Sigmoid colon (tissue), 7 donors: ENCODE results near the gene CD36. TPM values are rescaled to one million over a fixed set of nuclear protein-coding genes. Genes with fewer than 3 reads are reported as not detected.

Experiments used
- DNase-seq: peaks from one replicate; pipeline ENCODE4 v3.0.0-alpha.2; 2019
- H3K27ac ChIP-seq, 4 donors: fragments of 200-600 bp; sonication (generic); one replicate each; pipeline ENCODE4 v1.5.1; 2016 to 2019; ENCODE audit warnings: mild to moderate bottlenecking in 1 of 4
- H3K27me3 ChIP-seq, 3 donors: fragments of 200-600 bp; sonication (generic); one replicate each; pipeline ENCODE4 v1.5.1; 2019; ENCODE audit warnings: mild to moderate bottlenecking in 1 of 3
- H3K36me3 ChIP-seq, 4 donors: fragments of 200-600 bp; sonication (generic); one replicate each; pipeline ENCODE4 v1.5.1; 2016 to 2019
- H3K4me1 ChIP-seq, 4 donors: fragments of 200-600 bp; sonication (generic); one replicate each; pipeline ENCODE4 v1.5.1; 2017 to 2019
- H3K4me3 ChIP-seq, 4 donors: fragments of 200-600 bp; sonication (generic); one replicate each; pipeline ENCODE4 v1.5.1; 2017 to 2019; ENCODE audit warnings: mild to moderate bottlenecking in 2 of 4, moderate library complexity in 1 of 4
- H3K9me3 ChIP-seq, 4 donors: fragments of 200-600 bp in 3 of 4; sonication (generic) in 3 of 4; one replicate each; pipeline versions ENCODE4 v1.5.1 to v1.6.1; 2013 to 2019
- CTCF ChIP-seq, 4 experiments: fragments of 450-650 bp in 3 of 4; fragments of 200-600 bp in 1 of 4; IDR thresholded peaks; one replicate each; pipeline ENCODE4 v1.5.1; 2016 to 2019; ENCODE audit warnings: antibody characterized with exemption in 4 of 4, mild to moderate bottlenecking in 3 of 4, moderate library complexity in 2 of 4
- EP300 ChIP-seq, 4 donors: sonication (generic); formaldehyde crosslinking; IDR thresholded peaks; one replicate each; pipeline ENCODE4 v1.6.1; 2017; ENCODE audit warnings: antibody characterized with exemption in 4 of 4
- POLR2A ChIP-seq, 2 donors: fragments of 450-650 bp; IDR thresholded peaks; one replicate each; pipeline ENCODE4 v1.6.1; 2016; ENCODE audit warnings: antibody characterized with exemption in 2 of 2, mild to moderate bottlenecking in 2 of 2, moderate library complexity in 2 of 2
- POLR2AphosphoS5 ChIP-seq, 4 donors: sonication (generic); formaldehyde crosslinking; IDR thresholded peaks; one replicate each; pipeline ENCODE4 v1.6.1; 2017; ENCODE audit warnings: antibody characterized with exemption in 4 of 4
- WGBS, 2 donors: extraction: QIAGEN DNeasy Blood & Tissue Kit; methylation state at CpG; one replicate each; pipeline ENCODE4 v1.1.7; 2013; 5-methylcytosine and 5-hydroxymethylcytosine counted together
- intact Hi-C: fragments of 100-400 bp; cut with DNase I; formaldehyde crosslinking; loops from one replicate; pipeline ENCODE4 v1.15.1; 2023
- polyA plus RNA-seq, 3 donors: library from polyadenylated mRNA; stranded (reverse); fragments of 200-250 nt; gene quantifications; one replicate each; pipeline ENCODE4 v1.2.3, GENCODE V29; 2013
- small RNA-seq, 3 donors: library from RNA; depleted of rRNA; stranded (forward); fragments of <200 nt; gene quantifications; one replicate each; pipeline ENCODE3, GENCODE V24; 2016
- total RNA-seq, 4 donors: library from RNA; depleted of rRNA; stranded (reverse); fragments of >200 nt; gene quantifications; one replicate each; pipeline ENCODE4 v1.1.0, GENCODE V29; 2016
- donor health status: healthy with polysubstance abuse.
- donor health status: Bipolar disorder and iron deficiency.
- donor health status: healthy.

CD36 gene
- total and polyA plus RNA-seq, 7 donors = 21.6 to 126 (median 58.9) TPM

- H3K27me3 ChIP-seq = no peaks in the 10 kb centered on the region
- H3K27ac ChIP-seq = peak overlapping the region; percentile 66 to 83 (median 78)
- WGBS, 2 donors = 73 to 83% methylated on average over 3 of the region's 3 CpGs
- peaks cover 0 to 41% (median 36%) of the 10 kb centered on the region in 4 donors for H3K4me1 ChIP-seq
- TF ChIP-seq EP300 (IDR thresholded peaks at IDR 0.05) (peak in 1 of 4 donors; percentile 21), CTCF (IDR thresholded peaks at IDR 0.05) (no peak), POLR2A (IDR thresholded peaks at IDR 0.05) (no peak), POLR2AphosphoS5 (IDR thresholded peaks at IDR 0.05) (peak; percentile 27 to 72 (median 50))
- H3K36me3 ChIP-seq = no peaks in the 10 kb centered on the region
- intact Hi-C loops = loop anchor here (5.0 to 10.0 kb wide), 2 partner anchors 195 to 392 kb away; partner anchors contain the start of gene SEMA3C
- H3K9me3 ChIP-seq = no peaks in the 10 kb centered on the region
- DNase-seq = peak; percentile 89
- no peak overlapping the region for H3K4me3 ChIP-seq
Observed at GRCh38 chr7:80722616-80723195, 84.3 kb downstream of the CD36 start.

- Histone ChIP-seq H3K9me3 (no peaks in the 10 kb centered on the region), H3K27ac (peak overlapping the region; percentile 66 to 83 (median 78)), H3K27me3 (no peaks in the 10 kb centered on the region), H3K4me3 (no peak overlapping the region), H3K4me1 (peaks cover 0 to 42% (median 39%) of the 10 kb centered on the region in 4 donors), H3K36me3 (no peaks in the 10 kb centered on the region)
- 67 to 82% methylated on average over 4 of the region's 4 CpGs for WGBS, 2 donors
- no peak for TF ChIP-seq EP300 (IDR thresholded peaks at IDR 0.05)
- TF ChIP-seq POLR2AphosphoS5 (IDR thresholded peaks at IDR 0.05) = peak; percentile 23 to 78 (median 52)
- no peak for DNase-seq
- intact Hi-C loops = loop anchor here (5.0 to 10.0 kb wide), 2 partner anchors 193 to 390 kb away; partner anchors contain the start of gene SEMA3C
Observed at GRCh38 chr7:80724249-80724871, 85.9 kb downstream of the CD36 start.

GRCh38 chr7:80725181-80725611 lies 86.8 kb downstream of the CD36 start:
- DNase-seq = no peak
- TF ChIP-seq CTCF (IDR thresholded peaks at IDR 0.05) (no peak), POLR2A (IDR thresholded peaks at IDR 0.05) (no peak), EP300 (IDR thresholded peaks at IDR 0.05) (no peak), POLR2AphosphoS5 (IDR thresholded peaks at IDR 0.05) (no peak)
- H3K4me1 ChIP-seq = peaks cover 0 to 49% (median 43%) of the 10 kb centered on the region in 4 donors
- intact Hi-C loops = loop anchor here (10.0 kb wide), 1 partner anchor 390 kb away; no protein-coding TSS in a partner anchor
- H3K9me3 ChIP-seq = no peaks in the 10 kb centered on the region
- 78 to 83% methylated on average over 4 of the region's 4 CpGs for WGBS, 2 donors
- H3K4me3 ChIP-seq = no peak overlapping the region
- peak overlapping the region in 2 of 4 donors; percentile 81 to 83 for H3K27ac ChIP-seq
- H3K27me3 ChIP-seq = no peaks in the 10 kb centered on the region
- H3K36me3 ChIP-seq = no peaks in the 10 kb centered on the region

Small RNAs within 50 kb of the gene (small RNA-seq; reads per million reads assigned to genes)
- gene AC073850.1 = 0 reads per million in 3 donors

Other genes starting within 250 kb of the CD36 start
- not detected for gene GNAT3, start 126.6 kb upstream of the CD36 start, total RNA-seq
- gene GNAT3, start 126.6 kb upstream of the CD36 start, polyA plus RNA-seq = not detected